WTC11 (cell line): ENCODE results near the gene LTBP1. TPM values are rescaled to one million over a fixed set of nuclear protein-coding genes. Genes with fewer than 3 reads are reported as not detected.

Experiments
- ATAC-seq: fragments of 200-7000 bp; cut with Tn5 transposase; 2 replicates; pipeline ENCODE4 v1.10.0; 2021; ENCODE audit warnings: mild to moderate bottlenecking, moderate library complexity
- CTCF ChIA-PET: fragments of 300-600 bp; sonication (Branson Sonifier 250); formaldehyde crosslinking; loops from one replicate; lab custom pipeline; 2021; ENCODE audit warnings: antibody characterized with exemption; lab: Charles Lee
- POLR2A ChIA-PET: fragments of 350-600 bp; sonication (Branson Sonifier 250); formaldehyde crosslinking; loops from one replicate; lab custom pipeline; 2021; ENCODE audit warnings: antibody characterized with exemption; lab: Charles Lee
- DNase-seq: peaks from one replicate; pipeline ENCODE4 v3.0.0; 2021; ENCODE audit warnings: low spot score
- H3K27ac Mint-ChIP-seq: 2 replicates; pipeline ENCODE4 v1.8.0; 2021; ENCODE audit warnings: mixed read lengths
- H3K27me3 Mint-ChIP-seq: 2 replicates; pipeline ENCODE4 v1.8.0; 2021; ENCODE audit warnings: low read depth, mild to moderate bottlenecking, moderate library complexity, mixed read lengths
- H3K36me3 Mint-ChIP-seq: 2 replicates; pipeline ENCODE4 v1.8.0; 2021; ENCODE audit warnings: mixed read lengths
- H3K4me1 Mint-ChIP-seq: 2 replicates; pipeline ENCODE4 v1.8.0; 2022; ENCODE audit warnings: mixed read lengths
- H3K4me3 Mint-ChIP-seq: 2 replicates; pipeline ENCODE4 v1.8.0; 2021; ENCODE audit warnings: mild to moderate bottlenecking, moderate library complexity, mixed read lengths
- H3K9me3 Mint-ChIP-seq: 2 replicates; pipeline ENCODE4 v1.8.0; 2021; ENCODE audit warnings: mixed read lengths
- ATF2 ChIP-seq: sonication (generic); formaldehyde crosslinking; IDR thresholded peaks from 2 replicates; pipeline ENCODE4 v1.8.1; 2022; ENCODE audit warnings: low read depth, missing genetic modification reagents, borderline replicate concordance
- CTCF ChIP-seq: fragments of 200-600 bp; IDR thresholded peaks from 2 replicates; pipeline ENCODE4 v1.8.0; 2022; ENCODE audit warnings: antibody characterized with exemption
- ERG ChIP-seq: fragments of 250-450 bp; sonication (Bioruptor Pico); IDR thresholded peaks from 2 replicates; pipeline ENCODE4 v1.8.0; 2021; ENCODE audit warnings: mild to moderate bottlenecking
- FOXP1 ChIP-seq: sonication (generic); formaldehyde crosslinking; IDR thresholded peaks from 2 replicates; pipeline ENCODE4 v1.8.0; 2022; ENCODE audit warnings: missing genetic modification reagents, mild to moderate bottlenecking, moderate library complexity, borderline replicate concordance
- JAZF1 ChIP-seq: fragments of 250-450 bp; sonication (Bioruptor Pico); IDR thresholded peaks from 2 replicates; pipeline ENCODE4 v1.9.0; 2021; ENCODE audit warnings: moderate library complexity, mild to moderate bottlenecking, inconsistent platforms
- JUN ChIP-seq: sonication (generic); formaldehyde crosslinking; IDR thresholded peaks from 2 replicates; pipeline ENCODE4 v1.8.0; 2023; ENCODE audit warnings: mild to moderate bottlenecking, missing genetic modification reagents
- MAX ChIP-seq: sonication (generic); formaldehyde crosslinking; IDR thresholded peaks from 2 replicates; pipeline ENCODE4 v1.8.0; 2022; ENCODE audit warnings: mild to moderate bottlenecking, missing genetic modification reagents
- MLX ChIP-seq: sonication (generic); formaldehyde crosslinking; IDR thresholded peaks from 2 replicates; pipeline ENCODE4 v1.8.1; 2023; ENCODE audit warnings: mild to moderate bottlenecking, missing genetic modification reagents, moderate library complexity
- MYBL2 ChIP-seq: sonication (generic); formaldehyde crosslinking; IDR thresholded peaks from 2 replicates; pipeline ENCODE4 v1.8.1; 2023; ENCODE audit warnings: mild to moderate bottlenecking, moderate library complexity, missing genetic modification reagents
- RELA ChIP-seq: sonication (generic); formaldehyde crosslinking; IDR thresholded peaks from 2 replicates; pipeline ENCODE4 v1.8.1; 2022; ENCODE audit warnings: missing genetic modification reagents, mild to moderate bottlenecking, borderline replicate concordance
- USF1 ChIP-seq: sonication (generic); formaldehyde crosslinking; IDR thresholded peaks from 2 replicates; pipeline ENCODE4 v1.8.0; 2022; ENCODE audit warnings: mild to moderate bottlenecking, missing genetic modification reagents
- ZNF425 ChIP-seq: fragments of 250-450 bp; sonication (Bioruptor Pico); conservative IDR thresholded peaks from 2 replicates; pipeline ENCODE4 v1.9.0; 2021; ENCODE audit warnings: mild to moderate bottlenecking
- ZSCAN18 ChIP-seq: fragments of 250-450 bp; sonication (Bioruptor Pico); IDR thresholded peaks from 2 replicates; pipeline ENCODE4 v2.1.2; 2022; ENCODE audit warnings: mild to moderate bottlenecking, moderate library complexity
- total RNA-seq: library from RNA; stranded (reverse); gene quantifications from 3 replicates; pipeline ENCODE4 v1.2.3, GENCODE V29; 2021

LTBP1 gene
- total RNA-seq, 1 experiment from 2014 or later: 33.6 TPM

- TF ChIP-seq ATF2 (CRISPR knock-in tag) (no peak), RELA (CRISPR knock-in tag) (no peak), ERG (CRISPR knock-in tag) (no peak), MAX (CRISPR knock-in tag) (no peak)
These were observed 76.4 kb downstream of the LTBP1 start (continued) for GRCh38 chr2:33022989-33023727.

- TF ChIP-seq JUN (CRISPR knock-in tag) (no peak), ZNF425 (CRISPR knock-in tag) (no peak)
- Mint-ChIP-seq H3K9me3 (peaks cover 11% of the 10 kb centered on the region), H3K36me3 (peaks cover 15% of the 10 kb centered on the region), H3K27ac (no peak overlapping the region), H3K4me1 (peaks cover 17% of the 10 kb centered on the region), H3K27me3 (no peaks in the 10 kb centered on the region), H3K4me3 (no peak overlapping the region)
- ATAC-seq (no peak), DNase-seq (no peak)
- POLR2A ChIA-PET: no interaction called here
- CTCF ChIA-PET: no interaction called here
These were observed 77.2 kb downstream of the LTBP1 start for GRCh38 chr2:33023728-33024500.

- no peaks in the 10 kb centered on the region for H3K27me3 Mint-ChIP-seq
- TF ChIP-seq ATF2 (CRISPR knock-in tag): no peak
- TF ChIP-seq JAZF1: no peak
- no peak for TF ChIP-seq MYBL2 (CRISPR knock-in tag)
- TF ChIP-seq, all 79 proteins: peak for 0
- Mint-ChIP-seq H3K9me3 (peaks cover 11% of the 10 kb centered on the region), H3K27ac (no peak overlapping the region), H3K36me3 (peaks cover 15% of the 10 kb centered on the region), H3K4me1 (peaks cover 17% of the 10 kb centered on the region), H3K4me3 (no peak overlapping the region)
- DNase-seq (no peak), ATAC-seq (no peak)
- POLR2A ChIA-PET: no interaction called here
- CTCF ChIA-PET: no interaction called here
These were observed 78.0 kb downstream of the LTBP1 start for GRCh38 chr2:33024758-33025157.

GRCh38 chr2:33029459-33029858 is 82.7 kb downstream of the LTBP1 start:
- H3K9me3 Mint-ChIP-seq: peaks cover 4% of the 10 kb centered on the region
- H3K4me3 Mint-ChIP-seq: no peak overlapping the region
- H3K4me1 Mint-ChIP-seq: peaks cover 4% of the 10 kb centered on the region; the same call in 1 of the 2 replicates
- POLR2A ChIA-PET: no interaction called here
- H3K36me3 Mint-ChIP-seq: peaks cover 4% of the 10 kb centered on the region
- CTCF ChIA-PET: no interaction called here
- DNase-seq (no peak), ATAC-seq (no peak)
- H3K27me3 Mint-ChIP-seq: no peaks in the 10 kb centered on the region
- no peak overlapping the region for H3K27ac Mint-ChIP-seq
- TF ChIP-seq ZSCAN18 (CRISPR knock-in tag): no peak
- no peak for TF ChIP-seq CTCF
- no peak for TF ChIP-seq MLX (CRISPR knock-in tag)
- TF ChIP-seq USF1: no peak
- TF ChIP-seq FOXP1 (CRISPR knock-in tag): no peak
